NCI-H2227 (cell line): ENCODE measurements around the gene PLS1.
A peak's percentile ranks its signal among the peaks of the same experiment; 100 is the strongest.
"Not testable (repeated sequence)": the region's sequence is repeated elsewhere in the genome, so short reads cannot be mapped to it uniquely, and the experiment has no call there.

ENCODE experiments used
- DNase-seq: peaks from one replicate; lab custom pipeline; 2025; ENCODE audit not compliant: unreplicated experiment; lab: John Stamatoyannopoulos, UW

Gene PLS1, protein sequence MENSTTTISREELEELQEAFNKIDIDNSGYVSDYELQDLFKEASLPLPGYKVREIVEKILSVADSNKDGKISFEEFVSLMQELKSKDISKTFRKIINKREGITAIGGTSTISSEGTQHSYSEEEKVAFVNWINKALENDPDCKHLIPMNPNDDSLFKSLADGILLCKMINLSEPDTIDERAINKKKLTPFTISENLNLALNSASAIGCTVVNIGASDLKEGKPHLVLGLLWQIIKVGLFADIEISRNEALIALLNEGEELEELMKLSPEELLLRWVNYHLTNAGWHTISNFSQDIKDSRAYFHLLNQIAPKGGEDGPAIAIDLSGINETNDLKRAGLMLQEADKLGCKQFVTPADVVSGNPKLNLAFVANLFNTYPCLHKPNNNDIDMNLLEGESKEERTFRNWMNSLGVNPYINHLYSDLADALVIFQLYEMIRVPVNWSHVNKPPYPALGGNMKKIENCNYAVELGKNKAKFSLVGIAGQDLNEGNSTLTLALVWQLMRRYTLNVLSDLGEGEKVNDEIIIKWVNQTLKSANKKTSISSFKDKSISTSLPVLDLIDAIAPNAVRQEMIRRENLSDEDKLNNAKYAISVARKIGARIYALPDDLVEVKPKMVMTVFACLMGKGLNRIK

DNA sequence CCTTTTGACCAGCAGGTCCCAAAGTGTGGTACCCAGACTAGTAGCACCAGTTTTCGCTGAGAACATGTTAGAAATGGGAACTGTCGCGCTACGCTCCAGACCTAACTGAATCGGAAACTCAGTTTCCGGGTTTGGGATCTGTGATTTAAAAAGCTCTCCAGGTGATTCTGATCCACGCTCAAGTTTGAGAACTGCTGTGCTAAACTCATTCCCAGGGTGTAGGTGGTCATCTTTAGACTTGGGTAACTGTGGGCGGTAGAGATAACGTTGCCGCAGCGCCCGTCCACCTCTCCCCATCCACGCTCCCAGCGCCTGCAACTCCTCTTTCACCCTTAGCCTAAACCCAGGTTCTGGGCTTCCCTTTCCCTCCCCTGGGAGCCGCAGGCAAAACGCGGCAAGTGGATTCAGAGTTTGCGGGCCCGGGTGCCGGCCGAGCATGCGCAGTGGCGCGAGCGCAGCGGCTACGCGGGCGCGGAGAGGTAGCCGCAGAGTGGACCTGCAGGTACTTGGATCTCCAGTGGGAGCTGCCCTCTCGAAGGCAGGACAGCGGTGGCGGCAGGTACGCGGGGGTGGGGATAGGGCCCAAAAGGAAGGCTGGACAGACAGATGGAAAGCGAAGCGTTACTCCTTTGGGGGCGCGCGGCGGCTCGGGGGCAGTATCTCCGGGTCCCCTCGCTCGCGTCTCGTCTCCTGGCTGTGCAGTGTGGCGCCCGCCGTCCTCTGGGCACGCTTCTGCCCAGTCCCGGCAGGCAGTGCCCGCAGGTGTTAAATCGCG is at the start of gene PLS1:
Gene PLS1 (plus strand): TSS at position 443 of the 775 bp plus-strand sequence. CDS start 67,845 bp downstream, outside the sequence.
- DNase-seq, result peak; percentile 90

DNA sequence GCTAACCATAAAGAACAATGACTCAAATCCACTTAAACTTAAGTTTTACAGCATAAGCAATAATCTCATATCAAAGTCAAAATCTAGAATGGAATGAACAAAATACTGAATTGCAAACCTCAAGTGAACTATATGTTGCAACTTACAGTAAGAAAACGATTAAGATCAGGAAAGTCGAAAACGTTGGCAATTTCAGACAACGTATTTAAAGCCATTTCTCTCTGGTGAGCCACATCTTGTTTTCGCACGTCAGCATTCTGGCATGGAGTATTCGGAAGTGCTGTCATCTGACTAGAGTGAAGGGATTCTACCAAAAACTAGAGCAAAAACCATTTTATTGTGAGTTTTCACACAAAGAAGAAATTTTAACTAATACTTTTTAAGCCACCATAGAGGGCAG is 46.2 kb upstream of the PLS1 start:
- no peak for DNase-seq

DNA sequence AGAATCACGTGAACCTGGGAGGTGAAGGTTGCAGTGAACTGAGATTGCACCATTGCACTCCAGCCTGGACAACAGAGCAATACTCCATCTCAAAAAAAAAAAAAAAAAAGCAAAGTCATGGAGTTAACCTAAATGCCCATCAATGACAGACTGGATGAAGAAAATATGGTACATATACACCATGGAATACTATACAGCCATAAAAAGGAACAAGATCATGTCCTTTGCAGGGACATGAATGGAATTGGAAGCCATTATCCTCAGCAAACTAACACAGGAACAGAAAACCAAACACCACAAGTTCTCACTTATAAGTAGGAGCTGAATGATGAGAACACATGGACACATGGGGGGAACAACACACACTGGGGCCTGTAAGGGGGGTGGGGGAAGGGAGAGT is 43.6 kb upstream of the PLS1 start:
- DNase-seq, result not testable (repeated sequence)

DNA sequence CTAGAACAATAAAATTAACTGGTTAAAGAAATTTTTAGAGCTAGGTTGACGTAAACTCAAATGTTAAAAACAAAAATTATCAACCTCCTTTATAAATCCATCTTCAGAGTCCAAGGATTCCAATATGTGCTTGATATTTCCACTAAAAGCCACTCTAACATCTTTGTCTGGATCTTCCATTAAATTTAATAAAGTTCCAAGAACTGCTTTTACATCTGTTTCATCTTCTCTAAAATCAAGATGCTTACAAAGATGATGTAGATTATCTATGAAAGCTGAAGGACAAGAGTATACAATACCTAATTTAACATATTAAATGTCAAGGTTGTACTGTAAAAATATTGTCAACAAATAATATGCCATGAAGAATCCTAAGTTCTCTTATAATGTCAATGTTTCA is 42.5 kb upstream of the PLS1 start:
- no peak for DNase-seq

DNA sequence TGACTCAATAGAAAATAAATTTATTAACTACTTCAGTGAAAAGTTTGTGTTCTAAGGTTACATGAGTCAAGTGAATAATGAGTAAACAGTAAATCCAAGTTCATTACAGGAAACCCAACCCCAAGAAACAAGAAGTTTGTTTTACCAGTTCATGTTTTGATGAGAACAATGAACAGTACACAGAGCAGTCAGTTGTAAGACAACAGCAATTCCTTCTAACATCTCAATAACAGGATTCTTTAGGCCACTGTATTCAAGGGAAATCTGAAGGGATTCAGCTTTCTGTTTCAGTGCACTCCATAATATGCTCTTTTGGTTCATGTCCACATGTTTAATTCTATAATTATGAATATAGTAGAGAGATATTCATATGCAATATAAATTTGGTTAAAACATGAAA is 36.1 kb upstream of the PLS1 start:
- no peak for DNase-seq

DNA sequence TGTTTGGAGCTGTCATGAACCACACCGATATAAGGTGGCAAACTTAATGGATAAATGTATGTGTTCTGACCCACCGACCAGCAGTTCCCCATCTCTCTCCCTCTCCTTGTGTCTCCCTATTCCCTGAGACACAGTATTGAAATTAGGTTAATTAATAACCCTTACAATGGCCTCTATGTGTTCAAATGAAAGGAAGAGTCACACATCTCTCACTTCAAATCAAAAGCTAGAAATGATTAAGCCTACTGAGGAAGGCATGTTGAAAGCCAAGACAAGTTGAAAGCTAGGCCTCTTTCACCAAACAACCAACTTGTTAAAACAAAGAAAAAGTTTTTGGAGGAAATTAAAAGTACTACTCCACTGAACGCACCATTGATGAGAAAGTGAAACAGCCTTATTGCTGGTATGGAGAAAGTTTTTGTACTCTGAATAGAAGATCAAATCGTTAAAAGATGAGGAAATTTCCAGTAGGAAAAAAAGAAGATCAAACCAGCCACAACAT is 32.6 kb upstream of the PLS1 start:
- no peak for DNase-seq

DNA sequence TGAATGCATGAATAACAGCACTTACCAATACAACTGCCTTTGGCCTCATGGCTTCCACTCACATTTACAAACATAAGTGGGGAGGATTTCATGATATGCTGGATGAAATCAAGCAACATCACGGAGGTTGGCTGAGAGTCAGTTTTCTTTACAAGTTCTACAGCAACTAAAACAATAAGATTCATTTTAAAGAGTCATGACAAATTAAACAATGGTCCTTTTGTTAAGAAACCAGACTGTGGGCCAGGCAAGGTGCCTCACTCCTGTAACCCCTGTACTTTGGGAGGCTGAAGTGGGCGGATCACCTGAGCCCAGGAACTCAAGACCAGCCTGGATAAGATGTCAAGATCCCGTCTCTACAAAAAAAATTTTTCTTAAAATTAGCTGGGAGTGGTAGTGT is 30.1 kb upstream of the PLS1 start:
- no peak for DNase-seq

DNA sequence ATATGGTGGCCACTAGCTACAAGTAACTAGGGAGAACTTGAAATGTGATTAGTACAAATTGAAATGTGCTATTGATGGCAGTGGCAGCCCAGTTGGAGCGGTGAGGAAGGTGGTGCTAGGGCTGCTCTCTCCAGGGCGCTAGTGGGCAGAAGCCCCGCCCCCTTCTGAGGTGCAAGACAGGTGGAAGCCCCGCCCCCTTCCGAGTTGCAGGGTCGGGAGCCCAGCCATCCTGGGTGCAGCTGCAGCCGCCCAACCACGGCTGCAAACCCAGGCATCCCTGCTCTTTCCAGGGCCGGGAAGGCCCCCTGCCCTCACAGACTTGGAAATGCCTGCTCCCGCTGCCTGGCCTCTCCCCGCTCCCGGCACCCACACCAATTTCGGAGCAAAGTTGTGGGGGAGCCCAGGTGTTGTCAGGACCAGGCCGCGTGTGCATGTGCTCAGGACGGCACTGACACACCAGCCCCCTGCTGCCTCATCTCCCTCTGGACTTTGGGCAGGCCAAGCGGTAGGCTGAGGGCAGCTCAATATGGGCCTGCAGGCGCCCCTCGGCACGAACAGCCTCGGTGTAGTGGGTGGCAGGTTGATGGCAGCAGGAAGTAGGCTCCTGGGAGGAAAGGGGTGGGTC is 27.7 kb upstream of the PLS1 start:
- DNase-seq, result no peak

DNA sequence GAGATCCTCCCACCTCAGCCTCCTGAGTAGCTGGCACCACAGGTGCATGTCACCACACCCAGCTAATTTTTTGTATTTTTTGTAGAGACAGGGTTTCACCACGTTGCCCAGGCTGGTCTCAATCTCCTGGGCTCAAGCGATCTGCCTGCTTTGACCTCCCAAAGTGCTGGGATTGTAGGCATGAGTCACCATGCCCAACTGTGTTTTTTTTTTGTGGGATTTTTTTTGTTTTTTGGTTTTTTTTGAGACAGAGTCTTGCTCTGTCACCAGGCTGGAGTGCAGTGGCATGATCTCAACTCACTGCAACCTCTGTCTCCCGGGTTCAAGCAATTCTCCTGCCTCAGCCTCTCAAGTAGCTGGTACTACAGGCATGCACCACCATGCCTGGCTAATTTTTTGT is 26.8 kb upstream of the PLS1 start:
- not testable (repeated sequence) for DNase-seq

DNA sequence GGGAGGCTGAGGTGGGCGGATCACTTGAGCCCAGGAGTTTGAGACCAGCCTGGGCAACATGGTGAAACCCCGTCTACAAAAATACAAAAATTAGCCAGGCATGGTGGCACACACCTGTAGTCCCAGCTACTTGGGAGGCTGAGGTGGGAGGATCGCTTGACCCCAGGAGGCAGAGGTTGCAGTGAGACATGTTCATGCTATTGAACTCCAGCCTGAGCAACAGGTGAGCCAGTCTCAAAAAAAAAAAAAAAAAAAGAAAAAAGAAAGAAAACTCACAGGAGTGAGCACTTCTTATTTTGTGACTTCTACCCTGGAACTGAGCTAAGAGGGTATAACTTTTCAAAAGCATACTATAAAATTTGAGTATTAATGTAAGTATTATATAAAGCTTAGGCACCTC is 22.0 kb upstream of the PLS1 start:
- not testable (repeated sequence) for DNase-seq

DNA sequence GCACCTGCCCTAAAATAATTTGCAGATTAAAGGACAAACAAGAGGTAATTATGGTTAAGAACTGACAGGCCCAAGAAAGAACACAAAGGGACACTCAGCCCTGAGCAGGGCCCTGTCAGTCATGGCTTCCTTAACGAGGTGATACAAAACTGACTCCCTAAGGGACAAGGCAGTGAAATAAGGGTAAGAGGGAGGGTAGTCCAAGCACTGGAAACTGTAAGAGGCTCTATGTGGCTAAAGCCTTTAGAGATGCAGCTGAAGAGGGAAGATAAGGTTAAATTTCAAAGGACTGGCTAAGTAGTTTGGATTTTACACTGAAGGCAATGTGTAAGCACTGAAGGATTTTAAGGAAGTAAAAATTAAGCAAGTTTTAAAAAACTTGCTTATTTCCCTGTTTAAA is 21.5 kb upstream of the PLS1 start:
- DNase-seq, result no peak

DNA sequence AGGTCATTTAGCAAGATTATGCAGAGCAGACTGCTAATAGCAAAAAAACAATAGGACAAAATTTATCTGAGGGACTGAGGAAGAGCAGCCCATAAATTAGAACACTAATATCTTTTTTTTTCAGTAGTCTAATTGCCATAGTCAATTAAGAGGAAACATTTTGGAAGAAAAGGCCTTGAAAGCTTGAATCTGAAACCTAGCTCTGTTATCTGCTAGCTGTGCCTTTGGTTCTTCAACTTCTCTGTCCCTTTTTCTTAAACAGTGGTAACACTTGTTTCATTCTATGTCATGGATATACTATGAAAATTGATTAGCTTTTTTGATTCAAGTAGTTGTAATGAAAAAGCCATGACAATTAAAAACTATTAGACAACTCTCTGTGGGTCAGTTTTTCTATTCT is 19.4 kb upstream of the PLS1 start:
- no peak for DNase-seq

DNA sequence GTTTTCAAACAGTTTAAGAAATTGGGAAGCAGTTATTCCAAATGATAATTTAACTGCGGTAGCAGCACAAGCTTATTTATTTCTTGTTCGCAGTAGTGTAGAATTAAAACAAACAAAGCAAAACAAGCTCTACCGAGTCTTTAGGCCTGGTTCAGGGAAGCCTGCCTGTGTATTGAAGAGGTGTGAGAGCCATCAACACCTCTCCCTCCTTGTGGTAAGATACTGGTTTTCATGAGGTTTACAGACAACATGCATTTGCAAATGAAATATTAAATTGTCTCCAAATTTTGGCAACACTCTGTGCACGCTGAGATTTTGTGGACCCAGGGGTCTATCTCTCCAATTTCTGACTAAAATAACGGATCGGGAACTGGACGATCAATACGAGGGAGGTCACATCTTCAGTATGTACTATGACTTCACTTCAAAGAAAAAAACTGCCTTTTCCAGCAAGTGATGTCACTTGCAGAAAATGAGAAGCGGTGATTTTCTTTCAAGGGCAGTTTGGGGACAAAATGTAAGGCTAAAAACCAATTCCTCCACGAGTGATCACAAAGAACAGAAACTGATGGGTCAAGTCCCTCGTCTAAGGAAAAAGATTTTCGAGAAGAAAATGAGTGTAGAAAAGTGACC is 18.4 kb upstream of the PLS1 start:
- DNase-seq, result peak; percentile 34

DNA sequence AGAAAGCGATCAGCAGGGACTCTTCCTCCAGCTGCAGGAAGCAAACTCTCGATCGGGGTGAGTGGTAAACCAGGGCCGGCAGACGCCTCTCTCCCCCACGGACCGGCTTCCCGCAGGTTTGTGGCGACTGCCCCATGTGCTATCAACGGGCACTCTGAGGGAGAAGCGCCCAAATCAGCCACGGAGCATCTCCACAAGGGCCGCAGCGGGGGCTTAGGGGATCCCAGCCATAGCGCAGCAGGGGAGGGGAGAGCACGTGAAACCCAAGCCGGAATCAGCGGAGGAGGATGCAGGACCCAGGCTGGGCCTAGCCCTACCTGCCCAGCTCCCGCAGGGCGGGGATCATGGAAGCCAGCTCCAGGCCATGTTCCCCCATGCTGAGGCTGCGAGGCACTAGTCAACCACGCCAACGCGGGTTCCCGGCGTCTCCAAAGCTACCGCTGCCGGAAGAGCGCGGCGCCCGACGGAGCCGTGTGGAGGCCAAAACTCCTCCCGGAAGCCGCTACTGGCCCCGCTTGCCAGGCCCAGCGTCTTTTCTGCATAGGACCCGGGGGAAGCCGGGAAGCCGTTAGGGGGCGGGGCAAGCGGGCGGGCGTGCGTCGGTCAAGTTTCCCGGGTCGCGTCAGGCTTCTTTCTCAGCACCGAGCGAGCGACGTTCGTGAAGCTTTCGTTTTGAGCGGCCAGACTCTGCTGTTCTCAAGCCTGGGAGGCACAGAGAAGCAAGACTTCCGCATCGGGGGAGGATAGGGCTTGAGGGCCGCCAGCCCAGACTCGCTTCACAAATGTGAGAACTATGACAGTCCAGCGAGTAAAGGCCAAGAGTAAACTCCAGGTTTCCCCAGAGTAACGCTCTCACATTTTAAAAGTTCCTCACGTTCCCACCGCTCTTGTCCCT is 17.6 kb upstream of the PLS1 start, which contains the start of gene ATR:
Gene ATR (minus strand): TSS at position 405 of the 895 bp plus-strand sequence. CDS start 29 bp downstream, at position 376.
- DNase-seq, result peak; percentile 95

DNA sequence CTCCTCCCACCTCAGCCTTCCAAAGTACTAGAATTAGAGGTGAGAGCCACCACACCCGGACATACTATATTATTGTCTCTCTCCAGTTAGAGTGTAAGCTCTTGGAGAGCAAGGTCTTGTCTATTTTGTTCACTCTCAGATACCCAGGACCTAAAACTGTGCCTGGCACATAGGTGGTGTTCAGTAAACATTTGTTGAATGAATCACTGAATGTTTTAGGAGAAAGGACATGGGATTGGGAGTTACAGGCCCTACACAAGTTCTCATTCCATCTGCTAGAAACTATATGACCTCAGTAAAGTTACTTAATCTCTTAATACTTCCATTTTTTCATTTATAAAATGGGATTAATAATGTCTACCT is 16.2 kb upstream of the PLS1 start:
- DNase-seq, result no peak

DNA sequence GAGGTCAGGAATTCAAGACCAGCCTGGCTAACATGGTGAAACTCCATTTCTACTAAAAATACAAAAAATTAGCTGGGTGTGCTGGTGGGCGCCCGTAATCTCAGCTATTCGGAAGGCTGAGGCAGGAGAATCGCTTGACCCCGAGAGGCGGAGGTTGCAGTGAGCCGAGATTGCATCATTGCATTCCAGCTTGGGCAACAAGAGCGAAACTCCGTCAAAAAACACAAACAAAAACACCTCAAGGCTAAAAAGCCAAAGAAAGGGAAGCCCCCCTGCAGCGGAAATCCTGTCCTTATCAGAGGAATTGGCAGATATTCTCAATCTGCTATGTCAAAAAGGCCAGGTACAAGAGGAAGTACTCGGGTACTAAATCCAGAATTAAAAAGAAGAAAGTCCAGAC is 15.1 kb upstream of the PLS1 start:
- DNase-seq, result not testable (repeated sequence)

DNA sequence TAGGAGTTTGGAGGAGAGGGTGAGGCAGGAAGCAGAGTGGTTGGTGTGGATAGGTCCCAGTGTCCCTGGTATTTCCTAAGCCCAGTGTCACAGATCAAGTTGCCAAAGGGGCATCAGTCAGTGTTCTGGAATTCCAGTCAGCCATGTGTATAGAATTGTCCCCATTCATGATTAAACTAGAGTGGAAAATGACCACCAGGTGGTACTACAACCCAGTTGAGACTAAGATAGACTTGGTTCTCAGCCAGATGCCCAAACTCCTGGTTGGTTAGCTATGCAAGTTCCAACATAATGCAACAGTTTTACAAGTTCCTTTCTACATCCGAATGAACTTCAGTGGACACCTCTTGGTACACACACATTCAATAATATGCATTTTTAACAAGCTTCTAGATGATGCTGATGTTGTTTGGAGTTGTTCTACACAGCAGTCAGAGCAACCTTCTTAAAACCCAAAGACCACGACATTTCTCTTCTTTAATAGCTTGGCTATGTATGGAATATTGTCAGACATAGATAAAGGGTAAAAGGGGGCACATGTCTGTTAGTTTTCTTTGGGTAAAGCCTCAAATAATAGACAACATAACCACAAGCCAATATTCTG is 9.3 kb upstream of the PLS1 start:
- peak; percentile 65 for DNase-seq

DNA sequence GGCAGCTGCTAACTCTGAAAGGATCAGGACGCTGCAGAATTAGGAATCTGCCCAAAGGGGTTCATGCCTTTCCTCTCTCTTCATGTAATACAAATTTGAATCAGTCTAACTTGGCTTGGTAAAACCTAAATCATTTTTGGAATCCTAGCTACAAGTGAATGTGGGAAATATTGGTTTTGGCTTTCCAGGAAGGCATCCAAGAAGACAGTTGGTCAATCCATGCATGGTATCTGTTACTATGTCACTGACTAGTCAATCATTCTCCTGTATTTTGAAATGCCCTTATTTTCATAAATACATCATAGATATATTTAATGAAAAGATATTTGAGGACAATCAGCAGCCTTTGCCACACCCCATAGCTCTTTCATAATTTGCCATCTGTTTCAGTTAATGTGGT is 7.5 kb upstream of the PLS1 start:
- DNase-seq, result no peak

DNA sequence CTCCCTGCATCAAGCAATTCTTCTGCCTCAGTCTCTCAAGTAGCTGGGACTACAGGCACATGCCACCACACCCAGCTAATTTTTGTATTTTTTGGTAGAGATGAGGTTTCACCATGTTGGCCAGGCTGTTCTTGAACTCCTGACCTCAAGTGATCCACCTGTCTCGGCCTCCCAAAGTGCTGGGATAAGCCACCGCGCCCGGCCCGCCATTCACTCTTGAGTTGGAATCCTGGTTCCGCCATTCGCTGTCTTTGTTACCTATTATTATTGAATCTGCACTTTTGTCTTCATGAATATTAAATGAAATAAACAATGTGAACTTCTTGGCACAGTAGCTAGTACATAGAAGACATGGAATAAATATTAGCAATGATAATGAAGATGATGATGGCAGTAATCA is 3.9 kb upstream of the PLS1 start:
- not testable (repeated sequence) for DNase-seq
